GM15510 (cell line): ENCODE results near the gene SIVA1.

Experiments
- POLR2A ChIP-seq: IDR thresholded peaks from 3 replicates; pipeline ENCODE4 v1.6.1; 2011; ENCODE audit warnings: borderline replicate concordance; ENCODE audit not compliant: insufficient read length; ENCODE audit errors: extremely low read depth

The SIVA1 gene

DNA sequence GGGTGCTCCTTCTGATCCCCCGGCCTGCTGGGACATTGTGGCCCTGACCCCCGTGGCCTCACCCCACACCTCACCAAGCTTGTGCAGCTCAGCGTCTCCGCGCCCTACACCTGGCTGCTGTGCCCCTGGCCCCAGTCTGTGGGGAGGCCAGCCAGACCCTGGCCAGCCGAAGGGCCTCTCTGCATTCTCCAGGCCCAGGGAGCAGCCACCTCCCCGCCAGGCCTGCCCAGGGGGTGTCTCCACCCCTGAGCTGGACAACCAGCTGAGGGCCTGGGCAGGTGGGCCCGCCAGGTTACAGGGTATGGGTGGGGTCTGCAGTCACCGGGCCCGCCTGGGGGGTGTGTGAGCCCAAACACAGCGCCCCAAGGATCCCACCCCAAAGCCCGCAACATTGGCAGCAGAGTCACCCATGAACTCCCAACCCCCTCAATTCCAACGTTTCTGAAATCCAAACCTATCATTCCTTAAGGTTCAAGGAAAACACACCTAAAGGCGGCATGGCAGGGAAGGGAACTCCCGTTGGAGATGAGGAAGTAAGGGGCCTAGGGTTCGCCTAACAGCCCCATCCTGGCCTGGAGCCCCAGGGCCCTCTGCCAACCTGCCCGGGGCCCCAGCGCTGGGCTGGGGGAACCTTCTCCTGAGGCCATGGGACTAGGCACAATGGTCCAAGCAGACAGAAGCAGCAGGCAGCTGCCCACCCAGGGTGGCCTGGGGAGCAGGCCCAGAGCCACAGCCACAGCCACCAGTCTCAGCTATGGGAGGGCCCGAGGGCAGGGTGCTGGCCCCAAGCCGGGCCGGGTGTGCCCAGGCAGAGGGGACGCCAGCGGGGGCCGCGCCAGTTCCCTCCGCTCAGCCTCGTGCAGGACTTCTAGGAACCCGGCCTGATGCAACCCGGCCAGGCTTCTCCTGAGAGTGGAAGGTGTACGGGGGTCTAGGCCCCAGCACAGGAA, 34.1 kb downstream of the SIVA1 start:
- TF ChIP-seq POLR2A, result no peak

DNA sequence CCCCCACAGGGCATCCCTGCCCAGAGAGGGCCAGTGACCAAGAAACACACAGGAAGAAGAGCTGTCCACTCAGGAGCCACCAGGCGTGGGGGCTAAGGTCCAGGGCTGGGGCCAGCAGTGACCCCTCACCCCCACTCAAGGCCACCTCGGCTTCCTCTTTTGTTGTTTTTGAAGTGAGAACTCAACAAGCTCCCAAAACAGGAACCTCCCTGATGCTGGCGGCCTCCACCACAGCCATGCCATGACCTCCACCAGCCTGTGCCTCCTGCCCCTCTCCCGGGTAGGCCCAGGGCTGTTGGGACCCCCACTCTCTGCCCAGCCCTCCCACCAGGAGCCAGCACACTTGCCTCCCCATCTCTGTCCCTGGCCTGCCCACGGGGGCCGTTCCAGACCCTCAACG, 34.8 kb downstream of the SIVA1 start:
- TF ChIP-seq POLR2A, result no peak

DNA sequence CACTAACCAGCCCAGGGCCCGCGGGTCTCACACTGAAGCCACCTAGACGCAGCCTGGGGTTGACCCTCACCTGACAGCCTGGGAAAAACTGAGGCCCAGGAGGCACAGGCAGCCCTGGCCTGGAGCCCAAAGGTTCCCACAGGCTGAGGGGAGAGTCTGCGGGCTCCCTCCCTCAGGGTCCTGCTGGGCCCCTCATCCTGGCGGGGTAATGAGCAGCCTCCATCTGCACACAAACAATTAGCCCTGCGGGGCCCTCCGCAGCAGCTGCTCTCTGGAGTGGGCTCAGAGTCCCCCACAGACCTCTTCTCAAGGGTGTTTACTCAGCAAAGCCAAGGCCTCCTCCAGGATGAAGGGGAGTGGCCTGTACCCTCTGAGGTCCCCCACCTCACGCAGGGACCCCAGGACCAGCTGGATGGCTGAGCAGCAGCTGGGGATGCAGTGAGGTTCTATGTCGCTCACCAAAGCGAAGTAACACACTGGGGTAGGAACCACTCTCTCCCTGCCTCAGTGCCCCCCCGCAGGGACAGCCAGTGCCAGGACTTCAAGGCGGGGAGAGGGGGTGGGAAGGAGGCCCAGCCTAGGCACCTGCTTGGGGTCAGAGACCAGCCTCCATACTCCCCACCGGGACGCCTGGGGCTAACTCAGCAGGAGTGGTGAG, 35.3 kb downstream of the SIVA1 start:
- TF ChIP-seq POLR2A, result no peak

DNA sequence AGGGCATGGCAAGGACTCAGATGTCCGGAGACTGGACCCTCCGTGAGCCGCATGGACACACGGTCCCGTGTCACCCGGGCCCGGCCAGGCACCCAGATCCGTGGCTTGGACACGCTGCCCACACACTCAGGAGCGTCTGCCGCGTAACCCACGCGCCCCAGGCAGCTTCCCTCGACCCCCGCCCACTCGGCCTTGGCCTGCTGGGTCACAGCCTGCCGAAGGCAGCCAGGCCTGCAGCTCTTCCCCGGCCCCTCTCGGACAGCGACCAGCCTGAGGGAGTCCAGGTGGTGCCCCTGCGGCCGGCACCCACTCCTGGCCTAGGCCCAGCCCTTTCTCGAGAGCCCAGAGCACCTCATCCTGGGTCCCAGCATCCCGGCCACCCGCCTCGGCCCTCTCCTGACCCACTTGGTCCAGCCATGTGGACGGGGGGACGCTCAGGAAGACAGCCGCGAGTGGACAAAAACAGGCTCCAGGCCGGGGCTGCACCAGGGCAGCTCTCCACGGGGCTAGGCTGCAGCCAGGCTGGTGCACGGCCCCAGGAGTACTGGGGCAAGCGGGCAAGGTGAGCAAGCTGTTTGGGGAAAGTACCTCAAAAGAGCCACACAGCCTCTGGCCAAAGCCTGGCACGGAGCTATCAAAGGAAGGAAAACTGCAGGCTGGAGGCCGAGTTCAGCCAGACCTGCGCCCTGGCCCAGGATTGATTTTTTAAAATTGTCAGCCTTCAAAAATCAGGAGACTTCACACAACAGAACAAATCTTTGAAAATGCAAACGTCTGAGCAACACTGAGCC, 36.1 kb downstream of the SIVA1 start:
- TF ChIP-seq POLR2A, result no peak

DNA sequence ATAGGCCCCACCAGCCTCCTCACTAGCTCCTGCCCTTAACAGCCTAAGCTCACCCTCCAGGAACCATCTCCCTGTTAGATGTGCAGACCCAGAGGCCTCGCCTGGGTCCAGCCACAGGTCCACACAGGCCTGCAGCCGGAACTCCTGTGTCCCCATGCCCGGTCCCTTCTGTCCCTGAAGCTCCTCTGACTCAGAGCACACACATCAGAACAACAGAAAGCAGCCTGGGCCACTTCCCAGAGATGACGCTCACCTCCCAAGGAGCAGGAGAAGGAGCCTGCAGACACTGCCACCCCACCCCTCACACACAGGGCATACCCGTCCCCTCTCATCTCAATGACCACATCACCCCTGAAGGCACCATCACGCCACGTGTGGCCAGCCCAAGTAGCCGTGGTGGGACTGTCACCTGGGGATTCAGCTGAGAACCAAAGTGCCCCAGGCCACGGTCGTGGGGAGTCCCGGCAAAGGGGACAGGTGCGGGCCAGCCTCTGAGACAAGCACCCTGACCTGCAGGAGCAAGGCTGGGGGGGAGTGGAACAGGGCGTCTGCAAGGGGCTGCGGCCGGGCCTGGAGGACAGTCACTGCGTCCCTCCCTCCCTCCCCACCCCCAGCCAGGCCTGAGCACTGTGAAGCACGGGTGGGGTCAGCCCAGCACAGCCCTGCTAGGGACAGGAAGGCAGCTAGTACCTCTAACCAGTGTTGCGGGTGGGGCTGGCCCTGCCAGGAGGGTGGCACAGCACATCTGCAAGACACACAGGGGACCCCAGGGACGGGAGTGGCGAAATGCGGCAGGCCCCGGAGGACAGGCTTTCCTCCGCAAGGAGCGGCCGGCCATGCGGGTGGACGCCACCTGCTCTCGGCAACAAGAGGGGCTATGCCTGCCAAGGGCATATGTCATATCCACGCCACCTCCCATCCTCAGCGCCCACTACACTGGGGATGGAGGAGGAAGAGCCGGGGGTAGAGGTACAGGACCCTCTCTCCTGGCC, 37.1 kb downstream of the SIVA1 start:
- no peak for TF ChIP-seq POLR2A

DNA sequence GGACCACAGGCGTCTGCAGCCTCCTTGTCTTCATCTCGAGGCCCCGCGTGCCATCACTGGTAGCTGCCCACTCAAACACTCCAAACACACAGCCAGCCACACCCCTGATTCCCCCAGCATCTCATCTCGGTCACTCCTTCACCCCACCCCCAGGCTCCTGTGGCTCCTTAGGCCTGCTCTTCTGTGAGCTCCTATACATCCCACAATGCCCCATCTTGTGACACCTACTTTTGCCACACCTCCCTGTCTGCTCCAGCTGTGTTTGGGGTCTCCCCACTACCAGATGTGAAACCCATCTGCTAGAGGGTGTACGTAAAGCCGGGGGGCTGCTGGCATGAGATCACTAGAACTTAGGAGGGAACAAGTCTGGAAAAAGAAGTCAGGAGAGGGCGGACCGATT, 38.5 kb downstream of the SIVA1 start:
- TF ChIP-seq POLR2A, result no peak

DNA sequence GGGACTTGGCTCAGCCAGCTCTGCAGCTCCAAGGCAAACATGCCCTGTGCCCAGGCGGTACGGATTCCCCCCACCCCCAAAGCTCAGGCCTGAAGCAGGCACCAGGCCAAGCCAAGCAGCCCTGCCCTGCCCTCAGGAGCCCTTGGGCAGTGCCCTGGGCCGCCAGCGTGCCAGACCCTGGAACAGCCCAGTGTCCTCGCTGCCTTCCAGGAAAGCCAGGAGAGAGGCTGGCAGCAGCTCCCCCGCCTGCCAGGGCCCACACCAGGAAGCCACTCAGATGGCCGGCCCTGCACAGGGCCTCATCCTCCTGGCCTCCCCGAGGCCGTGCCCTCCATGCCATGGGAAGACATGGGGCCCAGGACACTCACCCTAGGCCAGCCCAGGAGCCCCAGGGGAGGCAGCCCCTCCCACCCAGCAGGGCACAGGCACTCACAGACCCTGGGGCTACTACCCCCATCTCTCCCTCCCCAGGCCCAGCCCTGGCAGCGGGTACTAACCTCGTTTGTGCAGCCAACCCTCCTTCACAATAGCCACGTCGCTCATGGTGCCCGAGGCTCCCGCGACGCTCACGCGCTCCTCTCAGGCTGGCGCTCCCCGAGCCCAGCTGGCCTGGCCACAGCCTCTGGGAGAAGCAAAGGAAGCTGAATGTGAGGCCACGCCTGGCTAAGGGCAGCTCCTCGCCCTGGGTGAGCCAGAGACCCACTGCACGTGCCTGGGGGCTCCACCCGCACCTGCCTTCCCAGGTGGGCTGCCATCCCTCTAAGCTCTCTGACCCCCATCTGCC, 39.3 kb downstream of the SIVA1 start:
- no peak for TF ChIP-seq POLR2A

DNA sequence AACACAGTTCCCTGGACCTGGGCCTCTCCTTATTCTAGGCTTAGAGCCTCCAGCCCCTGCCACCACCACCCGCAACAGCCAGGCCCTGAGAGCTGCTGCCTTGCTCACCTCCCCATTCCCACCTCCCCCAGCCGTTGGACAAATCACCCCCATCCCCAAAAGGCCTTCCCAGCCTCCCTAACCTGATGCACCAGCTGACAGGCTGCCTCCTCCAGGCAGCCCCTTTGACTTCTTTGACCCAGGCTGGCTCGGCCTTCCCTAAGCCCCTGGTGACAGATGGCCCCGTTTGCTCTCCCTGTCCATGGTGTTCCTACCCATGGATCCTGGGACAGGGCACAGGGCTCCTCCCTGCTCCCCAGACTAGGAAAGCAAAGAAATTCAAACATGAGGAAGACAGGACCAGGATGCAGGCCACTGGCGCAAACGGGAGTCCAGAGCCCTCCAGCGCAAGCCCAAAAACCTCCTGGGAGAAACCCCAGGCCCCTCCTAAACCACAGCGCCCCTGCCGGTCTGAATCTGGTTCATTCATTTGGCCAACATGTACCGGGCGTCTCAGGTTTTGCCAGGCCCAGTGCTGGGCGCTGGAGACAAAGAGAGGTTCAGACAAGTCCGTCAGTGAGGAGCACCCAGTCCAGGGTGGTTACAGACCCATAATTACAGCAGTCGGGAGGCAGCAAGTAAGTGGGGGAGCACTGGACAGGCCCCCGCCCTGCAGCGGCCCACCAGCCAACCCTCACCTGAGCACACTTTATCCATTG, 40.2 kb downstream of the SIVA1 start:
- no peak for TF ChIP-seq POLR2A

DNA sequence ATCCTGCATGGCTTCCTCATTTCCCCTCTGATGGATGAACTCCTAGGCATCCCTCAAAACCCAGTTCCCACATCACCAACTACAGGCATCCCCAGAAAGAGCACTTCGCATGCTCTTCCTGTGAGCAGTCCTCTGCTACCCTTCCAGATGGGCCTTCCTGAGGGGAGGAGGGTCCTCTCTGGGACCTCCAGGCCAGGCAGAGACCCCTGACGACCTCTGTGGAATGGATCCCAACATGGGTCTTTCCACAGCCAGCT, 40.7 kb downstream of the SIVA1 start:
- no peak for TF ChIP-seq POLR2A

DNA sequence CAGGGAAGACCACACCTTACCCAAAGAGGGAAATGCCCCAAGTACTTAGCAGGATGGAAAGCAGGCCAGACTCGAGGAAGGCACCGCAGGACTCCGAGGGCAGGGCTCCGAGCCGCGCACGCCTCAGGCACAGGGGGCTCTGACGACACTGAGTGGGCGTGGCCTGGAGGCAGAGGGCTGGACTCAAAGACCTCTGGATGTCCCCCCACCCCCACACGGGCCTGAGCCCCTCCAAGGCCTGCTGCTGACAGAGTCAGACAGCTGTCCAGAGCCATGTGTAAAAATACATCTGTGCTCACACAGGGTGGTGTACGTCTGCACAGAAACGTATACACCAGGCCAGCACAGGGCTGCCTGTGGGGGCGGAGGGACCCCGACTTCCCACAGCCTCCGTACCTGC, 41.2 kb downstream of the SIVA1 start:
- TF ChIP-seq POLR2A, result no peak

DNA sequence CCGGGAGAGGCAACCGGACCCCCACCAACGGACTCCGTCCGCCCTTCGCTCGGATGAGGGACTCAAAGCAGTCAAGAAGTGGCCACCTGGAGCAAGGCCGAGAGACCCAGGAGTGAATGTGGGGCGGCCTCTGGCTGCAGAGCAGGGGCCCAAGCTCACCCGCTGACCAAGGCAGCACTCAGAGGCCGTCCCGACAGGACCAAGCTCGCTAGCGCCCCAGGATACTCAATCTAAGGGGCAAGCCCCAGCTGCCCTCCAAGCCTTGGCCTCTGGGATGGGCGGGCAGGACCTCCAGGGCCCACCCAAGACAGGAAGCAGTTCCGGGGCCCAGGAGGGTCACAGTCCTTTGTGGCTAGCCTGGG, 41.7 kb downstream of the SIVA1 start:
- no peak for TF ChIP-seq POLR2A

DNA sequence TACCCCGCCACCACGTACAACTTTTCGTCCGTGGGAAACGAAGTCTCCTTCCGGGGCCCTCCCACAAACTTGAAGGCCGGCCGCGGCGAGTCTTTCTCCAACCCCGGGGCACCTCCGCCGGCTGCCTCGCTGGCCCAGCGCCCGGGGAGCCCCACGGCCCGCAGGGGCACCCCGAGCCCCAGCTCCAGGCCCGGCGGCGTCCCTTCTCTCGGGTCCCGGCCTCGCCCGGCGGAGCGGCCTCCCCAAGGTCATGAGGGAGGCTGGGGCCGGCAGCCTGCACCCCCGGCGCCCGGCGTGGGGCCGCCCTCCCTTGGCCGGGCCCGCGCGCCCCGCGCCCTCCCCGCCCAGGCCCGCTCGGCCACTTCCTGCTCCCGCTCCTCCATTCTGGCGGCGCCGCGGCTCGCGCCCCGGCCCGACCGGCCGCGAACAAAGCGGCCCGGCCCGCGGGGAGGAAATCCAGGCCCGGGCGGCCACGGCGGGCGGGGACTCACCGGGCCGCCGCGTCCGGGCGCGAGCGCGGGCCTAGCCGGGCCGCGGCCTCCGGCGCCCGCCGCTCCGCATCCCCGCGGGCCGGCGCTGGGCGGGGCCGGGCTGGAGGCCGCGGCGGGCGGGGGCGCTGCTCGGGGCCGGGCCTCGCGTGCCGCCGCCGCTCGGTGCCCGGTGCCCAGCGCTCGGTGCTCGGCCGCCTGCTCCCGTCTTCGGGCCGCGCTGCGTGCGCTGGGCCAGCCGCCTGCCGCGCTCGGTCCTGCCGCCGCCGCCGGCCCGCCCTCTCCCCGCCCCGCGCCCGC, 42.2 kb downstream of the SIVA1 start, which contains the start of gene AKT1:
Gene AKT1, minus strand, starts transcription at position 756 of the 788 bp plus-strand sequence. CDS start 3,105 bp downstream, outside the sequence.
- TF ChIP-seq POLR2A, result no peak
